Body of pancreas (tissue), 4 donors: Measurements from ENCODE around the gene TADA2B. TPM values are rescaled to one million over a fixed set of nuclear protein-coding genes. Genes with fewer than 3 reads are reported as not detected.

ENCODE experiments used
- ATAC-seq: fragments of 150-250 bp; one replicate; pipeline ENCODE4 v1.9.1; 2016
- DNase-seq, 4 donors: peaks; one replicate each; pipeline ENCODE4 v3.0.0-alpha.2; 2019
- H3K27ac ChIP-seq, 4 donors: fragments of 200-600 bp; sonication (generic); 1 replicate in 3 of 4; 2 replicates in 1 of 4; pipeline versions ENCODE4 v1.5.1 to v1.6.1; 2016 to 2019; ENCODE audit warnings: mild to moderate bottlenecking in 1 of 4, mixed read lengths in 1 of 4, moderate library complexity in 1 of 4
- H3K27me3 ChIP-seq, 2 donors: fragments of 200-600 bp; sonication (generic); one replicate each; pipeline ENCODE4 v1.6.0; 2016; ENCODE audit warnings: mild to moderate bottlenecking in 1 of 2
- H3K36me3 ChIP-seq, 2 donors: fragments of 200-600 bp; sonication (generic); replicated peaks in 1 of 2; 2 replicates each; pipeline ENCODE4 v1.5.1; 2016; ENCODE audit warnings: low read depth in 2 of 2; ENCODE audit not compliant: insufficient read depth in 1 of 2
- H3K4me1 ChIP-seq: fragments of 200-600 bp; sonication (generic); one replicate; pipeline ENCODE4 v1.6.0; 2016
- H3K4me3 ChIP-seq, 2 donors: fragments of 200-600 bp; sonication (generic); 1 replicate in 1 of 2; 2 replicates in 1 of 2; pipeline ENCODE4 v1.5.1; 2016 to 2019
- H3K9me3 ChIP-seq, 3 donors: fragments of 200-600 bp; sonication (generic); 1 replicate in 2 of 3; 2 replicates in 1 of 3; pipeline ENCODE4 v1.5.1; 2016
- POLR2A ChIP-seq, 3 donors: fragments of 450-650 bp; IDR thresholded peaks; one replicate each; pipeline ENCODE4 v1.6.1; 2016; ENCODE audit warnings: antibody characterized with exemption in 3 of 3, mild to moderate bottlenecking in 2 of 3
- WGBS, 2 donors: methylation state at CpG; one replicate each; pipeline ENCODE4 v1.1.5; 2017; 5-methylcytosine and 5-hydroxymethylcytosine counted together
- intact Hi-C: fragments of 100-400 bp; cut with DNase I; formaldehyde crosslinking; loops from one replicate; pipeline ENCODE4 v1.15.1; 2023
- total RNA-seq, 2 donors: library from RNA; depleted of rRNA; stranded (reverse); fragments of >200 nt; gene quantifications; one replicate each; pipeline ENCODE4 v1.1.0, GENCODE V29; 2016
- TF ChIP-seq, protein P1 (sequence below), 7 experiments: fragments of 450-650 bp in 4 of 7; fragments of 200-600 bp in 3 of 7; sonication (generic) in 3 of 7; IDR thresholded peaks; one replicate each; pipeline ENCODE4 v1.5.1; 2016 to 2019; ENCODE audit warnings: antibody characterized with exemption in 7 of 7

Gene TADA2B
- total RNA-seq, 2 donors from 2014 or later, result 18.1 to 20.0 TPM

DNA sequence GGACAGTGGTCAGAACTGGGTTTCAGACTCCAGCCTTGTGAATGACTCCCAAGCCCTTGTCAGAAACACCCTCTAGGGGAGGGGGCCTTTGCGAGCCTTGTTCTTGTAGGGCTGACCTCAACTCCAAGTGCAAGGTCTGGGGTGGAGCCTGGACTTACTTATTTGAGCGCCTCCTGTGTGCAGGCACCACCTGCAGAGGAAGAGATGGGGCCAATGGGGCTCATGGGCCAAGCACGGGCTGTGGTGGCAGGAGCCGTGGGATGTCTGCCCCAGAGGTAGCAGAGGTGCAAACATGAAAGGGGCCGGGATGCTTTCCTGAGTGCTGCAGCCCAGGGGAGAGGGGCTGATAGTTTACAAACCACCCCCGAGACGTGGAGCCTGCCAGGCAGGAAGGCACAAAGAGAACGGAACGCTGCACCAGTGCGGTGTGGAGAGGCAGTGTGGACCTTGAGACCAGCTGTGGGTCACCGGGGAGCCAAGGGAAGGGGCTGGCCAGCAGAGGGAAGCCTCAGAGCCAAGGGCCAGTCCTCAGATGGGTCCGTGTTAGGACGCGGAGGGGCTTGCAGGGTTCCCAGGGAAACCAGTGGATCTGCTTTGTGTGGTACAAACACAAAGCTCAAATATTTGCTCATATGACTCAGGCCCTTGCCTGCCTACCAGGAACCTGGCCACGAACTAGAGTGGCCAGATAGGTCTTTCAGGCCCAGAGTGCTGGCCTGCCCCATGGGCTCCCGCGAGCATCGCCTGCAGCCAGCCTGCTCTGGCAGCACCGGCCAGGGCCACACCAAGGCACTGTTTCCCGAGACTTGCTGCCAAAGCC lies 8.7 kb upstream of the TADA2B start:
- 37% methylated on average over 14 to 20 of the region's 20 CpGs for WGBS, 2 donors
- Histone ChIP-seq H3K4me3 (no peak overlapping the region), H3K27me3 (no peaks in the 10 kb centered on the region), H3K9me3 (no peaks in the 10 kb centered on the region), H3K36me3 (peaks cover 0 to 20% of the 10 kb centered on the region in 2 donors), H3K27ac (peak overlapping the region in 3 of 4 donors; percentile 7 to 73 (median 49)), H3K4me1 (peaks cover 13% of the 10 kb centered on the region)
- DNase-seq (peak; percentile 71 to 86 (median 77)), ATAC-seq (peak; percentile 96)
- TF ChIP-seq, protein P1, sequence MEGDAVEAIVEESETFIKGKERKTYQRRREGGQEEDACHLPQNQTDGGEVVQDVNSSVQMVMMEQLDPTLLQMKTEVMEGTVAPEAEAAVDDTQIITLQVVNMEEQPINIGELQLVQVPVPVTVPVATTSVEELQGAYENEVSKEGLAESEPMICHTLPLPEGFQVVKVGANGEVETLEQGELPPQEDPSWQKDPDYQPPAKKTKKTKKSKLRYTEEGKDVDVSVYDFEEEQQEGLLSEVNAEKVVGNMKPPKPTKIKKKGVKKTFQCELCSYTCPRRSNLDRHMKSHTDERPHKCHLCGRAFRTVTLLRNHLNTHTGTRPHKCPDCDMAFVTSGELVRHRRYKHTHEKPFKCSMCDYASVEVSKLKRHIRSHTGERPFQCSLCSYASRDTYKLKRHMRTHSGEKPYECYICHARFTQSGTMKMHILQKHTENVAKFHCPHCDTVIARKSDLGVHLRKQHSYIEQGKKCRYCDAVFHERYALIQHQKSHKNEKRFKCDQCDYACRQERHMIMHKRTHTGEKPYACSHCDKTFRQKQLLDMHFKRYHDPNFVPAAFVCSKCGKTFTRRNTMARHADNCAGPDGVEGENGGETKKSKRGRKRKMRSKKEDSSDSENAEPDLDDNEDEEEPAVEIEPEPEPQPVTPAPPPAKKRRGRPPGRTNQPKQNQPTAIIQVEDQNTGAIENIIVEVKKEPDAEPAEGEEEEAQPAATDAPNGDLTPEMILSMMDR (IDR thresholded peaks at IDR 0.05), result peak in 1 of 7 experiments; percentile 4
- peak; percentile 43 to 51 (median 50) for TF ChIP-seq POLR2A (IDR thresholded peaks at IDR 0.05)
- intact Hi-C loops, result no loop called here

DNA sequence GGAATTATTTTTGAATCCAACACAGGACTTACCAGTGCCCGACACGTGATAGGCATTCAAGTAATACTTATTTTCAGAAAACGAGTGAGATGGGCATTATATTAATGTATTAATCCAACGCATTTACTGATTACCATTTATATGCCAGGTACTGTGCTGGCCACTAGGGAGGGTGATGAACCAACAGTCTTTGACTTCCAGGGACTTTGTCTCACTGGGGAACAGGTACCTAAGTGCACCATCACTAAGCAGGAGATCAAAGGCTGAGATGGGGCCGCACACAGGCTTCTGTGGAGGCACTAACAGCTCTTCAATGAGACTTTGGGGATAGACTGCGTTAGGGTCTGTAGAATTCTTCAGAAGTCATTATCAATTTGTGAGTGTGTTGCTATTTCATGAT lies 5.7 kb upstream of the TADA2B start:
- Histone ChIP-seq H3K4me3 (no peak overlapping the region), H3K4me1 (peaks cover 24% of the 10 kb centered on the region), H3K9me3 (no peaks in the 10 kb centered on the region), H3K36me3 (no peaks in the 10 kb centered on the region), H3K27me3 (no peaks in the 10 kb centered on the region), H3K27ac (no peak overlapping the region)
- DNase-seq (no peak), ATAC-seq (no peak)
- intact Hi-C loops, result no loop called here
- TF ChIP-seq, protein P1 (IDR thresholded peaks at IDR 0.05), result peak in 2 of 7 experiments; percentile 21 to 22
- no peak for TF ChIP-seq POLR2A (IDR thresholded peaks at IDR 0.05)
- WGBS, 2 donors, result 45 to 78% methylated on average over 6 of the region's 6 CpGs

DNA sequence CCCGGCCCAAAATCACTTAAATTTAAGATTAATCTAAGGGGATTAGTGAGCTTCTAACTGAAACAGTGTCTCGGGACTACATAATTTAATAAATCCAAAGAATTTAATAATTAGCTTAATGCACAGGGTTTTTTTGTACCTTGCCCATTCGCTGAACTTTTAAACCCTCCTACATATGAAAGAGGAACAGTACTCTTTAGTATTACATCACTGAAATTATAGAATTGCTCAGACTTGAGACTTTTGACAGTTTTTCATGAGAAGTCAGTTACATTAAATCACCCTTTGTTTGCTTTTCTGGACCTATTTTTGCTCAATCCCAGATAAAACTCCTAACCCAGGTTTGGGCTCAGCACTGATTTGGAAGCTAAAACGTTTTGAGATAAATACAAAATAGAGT lies 2.4 kb upstream of the TADA2B start:
- Histone ChIP-seq H3K27me3 (no peaks in the 10 kb centered on the region), H3K36me3 (no peaks in the 10 kb centered on the region), H3K4me3 (no peak overlapping the region), H3K4me1 (peaks cover 26% of the 10 kb centered on the region), H3K27ac (no peak overlapping the region), H3K9me3 (no peaks in the 10 kb centered on the region)
- no peak for ATAC-seq
- 73 to 82% methylated on average over 4 of the region's 4 CpGs for WGBS, 2 donors
- intact Hi-C loops, result no loop called here
- TF ChIP-seq, protein P1 (IDR thresholded peaks at IDR 0.05), result no peak
- no peak for TF ChIP-seq POLR2A (IDR thresholded peaks at IDR 0.05)
- DNase-seq, result no peak

DNA sequence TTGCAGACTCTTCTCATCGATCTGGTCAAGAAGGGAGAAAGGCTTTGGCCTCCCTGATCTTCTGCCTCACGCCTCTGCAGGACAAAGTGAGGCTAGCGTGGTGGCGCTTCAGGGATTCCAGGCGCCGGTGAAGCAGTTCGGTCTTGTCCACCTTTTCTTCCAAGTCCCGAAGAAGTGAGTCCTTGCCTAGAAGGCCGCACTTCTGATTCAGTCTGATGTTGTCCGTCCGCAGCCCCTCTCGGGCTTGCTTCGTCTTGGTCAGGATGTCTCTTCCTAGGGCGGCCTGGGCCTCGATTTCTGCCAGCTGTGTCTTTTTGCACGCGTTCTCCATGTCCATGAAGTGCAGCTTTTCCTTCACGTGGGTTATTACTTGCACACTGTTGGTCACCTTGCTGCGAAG lies 1.9 kb upstream of the TADA2B start:
- no peak overlapping the region for H3K27ac ChIP-seq
- H3K36me3 ChIP-seq, result no peaks in the 10 kb centered on the region
- peaks cover 31% of the 10 kb centered on the region for H3K4me1 ChIP-seq
- H3K27me3 ChIP-seq, result no peaks in the 10 kb centered on the region
- H3K9me3 ChIP-seq, result no peaks in the 10 kb centered on the region
- H3K4me3 ChIP-seq, result no peak overlapping the region
- TF ChIP-seq POLR2A (IDR thresholded peaks at IDR 0.05), result no peak
- TF ChIP-seq, protein P1 (IDR thresholded peaks at IDR 0.05), result no peak
- intact Hi-C loops, result no loop called here
- WGBS, 2 donors, result 91 to 93% methylated on average over 19 of the region's 19 CpGs
- ATAC-seq, result no peak
- no peak for DNase-seq
